ENCODE data around the gene POLR2J3.
"Not testable (repeated sequence)": the region's sequence is repeated elsewhere in the genome, so short reads cannot be mapped to it uniquely, and the experiment has no call there.

The POLR2J3 gene

GRCh38 chr7:102593637-102594334 lies 21.4 kb upstream of the POLR2J3 start:
- DNase-seq (ENCODE audit: low read depth); H3K4me3 ChIP-seq (ENCODE audit: control insufficient read depth, low read depth, low read length): not testable (repeated sequence)

- not testable (repeated sequence) for DNase-seq (ENCODE audit: low read depth); H3K4me3 ChIP-seq (ENCODE audit: control insufficient read depth, low read depth, low read length)
Measured at GRCh38 chr7:102592477-102593019, 20.2 kb upstream of the POLR2J3 start.

DNA sequence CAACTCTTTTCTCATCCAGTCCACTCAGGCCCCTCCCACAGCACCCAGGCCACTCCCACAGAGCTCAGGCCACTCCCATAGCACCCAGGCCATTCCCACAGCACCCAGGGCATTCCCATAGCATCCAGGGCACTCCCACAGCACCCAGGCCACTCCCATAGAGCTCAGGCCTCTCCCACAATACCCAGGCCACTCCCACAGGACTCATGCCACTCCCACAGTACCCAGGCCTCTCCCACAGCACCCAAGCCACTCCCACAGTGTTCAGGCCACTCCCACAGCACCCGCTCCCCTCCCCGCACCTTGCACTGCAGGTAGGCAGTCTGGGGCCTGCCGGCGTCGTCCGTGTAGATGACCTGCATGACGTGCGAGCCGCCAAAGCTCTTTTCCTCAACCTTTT lies 17.5 kb upstream of the POLR2J3 start:
- not testable (repeated sequence) for H3K4me3 ChIP-seq (ENCODE audit: control insufficient read depth, low read depth, low read length); DNase-seq (ENCODE audit: low read depth)

- not testable (repeated sequence) for H3K4me3 ChIP-seq (ENCODE audit: control insufficient read depth, low read depth, low read length); DNase-seq (ENCODE audit: low read depth)
Measured at GRCh38 chr7:102583495-102583894, 11.1 kb upstream of the POLR2J3 start.

DNA sequence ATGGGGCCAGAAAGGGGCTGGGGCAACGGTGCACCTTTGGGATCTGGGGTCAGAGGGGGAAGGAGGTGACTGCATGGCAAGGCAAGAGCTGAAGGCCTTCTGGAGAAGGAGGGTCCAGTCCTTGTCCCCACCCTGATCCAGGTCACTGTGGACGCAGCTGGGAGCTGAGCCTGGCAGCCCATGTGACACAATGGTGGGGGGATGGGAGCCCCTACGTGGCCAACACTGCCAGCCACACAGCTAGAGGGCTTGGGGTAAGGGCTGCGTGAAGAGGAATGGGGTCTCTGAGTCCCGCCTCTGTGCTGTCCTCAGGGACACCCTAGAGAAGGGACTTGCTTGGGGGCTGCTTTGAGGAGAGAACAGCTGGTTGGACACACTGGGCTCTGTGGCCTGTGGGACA lies 9.3 kb upstream of the POLR2J3 start:
- not testable (repeated sequence) for H3K4me3 ChIP-seq (ENCODE audit: control insufficient read depth, low read depth, low read length); DNase-seq (ENCODE audit: low read depth)

GRCh38 chr7:102578486-102578885 lies 6.1 kb upstream of the POLR2J3 start:
- not testable (repeated sequence) for H3K4me3 ChIP-seq (ENCODE audit: control insufficient read depth, low read depth, low read length); DNase-seq (ENCODE audit: low read depth)

GRCh38 chr7:102577315-102578240 lies 5.2 kb upstream of the POLR2J3 start:
- not testable (repeated sequence) for H3K4me3 ChIP-seq (ENCODE audit: control insufficient read depth, low read depth, low read length); DNase-seq (ENCODE audit: low read depth)

DNA sequence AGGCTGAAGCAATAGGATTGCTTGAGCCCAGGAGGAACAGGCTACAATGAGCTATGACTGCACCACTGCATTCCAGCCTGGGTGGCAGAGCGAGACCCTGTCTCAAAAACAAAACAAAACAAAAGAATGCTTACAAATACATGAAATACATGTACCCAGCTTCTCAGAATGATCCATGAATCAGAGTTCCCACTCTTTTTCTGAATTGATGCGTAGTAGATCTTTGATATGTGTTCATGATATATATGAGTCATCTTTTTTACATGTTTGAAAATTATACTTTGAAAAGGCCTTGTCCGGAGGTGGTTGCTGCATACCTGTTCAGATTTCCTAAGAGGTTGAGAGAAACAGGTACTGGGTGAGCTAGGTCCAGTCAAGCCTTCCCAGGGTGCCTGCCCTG lies 4.0 kb upstream of the POLR2J3 start:
- not testable (repeated sequence) for H3K4me3 ChIP-seq (ENCODE audit: control insufficient read depth, low read depth, low read length)

DNA sequence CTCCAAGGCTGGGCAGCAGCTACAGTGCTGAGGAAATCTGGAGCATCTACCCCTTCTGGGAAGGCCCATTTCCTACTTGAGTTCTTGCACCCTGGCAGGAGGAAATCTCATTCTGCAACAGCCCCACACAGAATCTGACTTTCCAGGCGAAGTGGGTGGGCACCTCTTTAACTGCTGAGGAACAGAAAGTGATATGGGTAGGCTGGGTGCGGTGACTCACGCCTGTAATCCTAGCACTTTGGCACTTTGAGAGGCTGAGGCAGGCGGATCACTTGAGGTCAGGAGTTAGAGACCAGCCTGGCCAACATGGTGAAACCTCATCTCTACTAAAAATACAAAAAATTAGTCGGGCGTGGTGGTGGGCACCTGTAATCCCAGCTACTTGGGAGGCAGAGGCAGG lies 2.2 kb upstream of the POLR2J3 start:
- not testable (repeated sequence) for H3K4me3 ChIP-seq (ENCODE audit: control insufficient read depth, low read depth, low read length); DNase-seq (ENCODE audit: low read depth)

More for the DNA sequence above, 4.0 kb upstream of the POLR2J3 start:
- DNase-seq (ENCODE audit: low read depth) = not testable (repeated sequence)

DNA sequence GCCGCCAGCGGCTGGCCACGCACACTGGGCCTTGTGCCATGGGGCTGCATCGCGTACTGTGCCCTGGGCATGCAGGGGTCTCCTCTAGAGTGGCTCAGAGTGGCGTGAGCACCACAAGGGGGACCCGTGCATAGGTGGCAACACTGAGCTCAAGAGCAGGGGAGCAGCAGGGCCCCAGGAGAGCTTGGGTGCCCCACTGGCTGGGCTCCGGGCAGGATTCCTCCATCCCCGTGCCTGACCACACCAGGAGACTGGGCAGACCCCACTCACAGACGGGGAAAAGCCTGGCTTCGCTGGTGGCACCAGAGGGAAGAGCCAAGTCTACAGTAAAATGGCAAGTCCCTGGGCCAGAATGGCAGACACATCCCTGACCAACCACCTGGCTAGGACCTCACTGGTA lies 3.8 kb downstream of the POLR2J3 start:
- not testable (repeated sequence) for H3K4me3 ChIP-seq (ENCODE audit: control insufficient read depth, low read depth, low read length); DNase-seq (ENCODE audit: low read depth)

DNA sequence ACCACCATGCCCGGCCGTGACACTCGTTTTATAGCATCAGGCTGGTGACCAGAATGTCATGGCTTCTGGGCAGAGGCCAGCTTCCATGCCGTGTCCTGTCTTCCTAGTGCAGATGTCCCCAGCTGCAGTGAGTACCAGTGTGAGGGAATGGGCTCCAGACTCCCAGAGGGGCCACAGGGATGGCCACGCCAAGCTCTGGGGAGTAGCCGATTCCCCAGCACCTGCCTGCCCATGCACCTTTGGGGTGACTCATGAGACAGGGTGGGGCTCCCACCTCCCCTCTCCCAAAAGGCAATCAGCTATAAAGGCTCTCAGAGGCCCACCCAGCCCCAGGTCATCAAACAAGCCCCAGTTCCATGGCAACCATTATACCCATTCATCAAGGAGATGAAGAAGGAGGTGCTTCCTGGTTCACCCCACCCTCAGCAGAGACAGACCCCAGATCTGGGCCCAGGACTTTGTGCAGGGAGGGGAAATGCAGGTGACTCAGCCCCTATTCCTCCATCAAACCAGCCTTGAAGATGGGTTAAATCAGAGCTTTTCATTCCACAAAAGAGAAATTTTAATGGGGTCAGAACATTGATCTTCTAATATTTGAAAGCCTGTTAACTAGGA lies 21.5 kb downstream of the POLR2J3 start, which contains the start of gene SPDYE2:
Gene SPDYE2 (plus strand): TSS at position 419 of the 615 bp plus-strand sequence. CDS start 2,030 bp downstream, outside the sequence.
- H3K4me3 ChIP-seq (ENCODE audit: control insufficient read depth, low read depth, low read length); DNase-seq (ENCODE audit: low read depth): not testable (repeated sequence)

DNA sequence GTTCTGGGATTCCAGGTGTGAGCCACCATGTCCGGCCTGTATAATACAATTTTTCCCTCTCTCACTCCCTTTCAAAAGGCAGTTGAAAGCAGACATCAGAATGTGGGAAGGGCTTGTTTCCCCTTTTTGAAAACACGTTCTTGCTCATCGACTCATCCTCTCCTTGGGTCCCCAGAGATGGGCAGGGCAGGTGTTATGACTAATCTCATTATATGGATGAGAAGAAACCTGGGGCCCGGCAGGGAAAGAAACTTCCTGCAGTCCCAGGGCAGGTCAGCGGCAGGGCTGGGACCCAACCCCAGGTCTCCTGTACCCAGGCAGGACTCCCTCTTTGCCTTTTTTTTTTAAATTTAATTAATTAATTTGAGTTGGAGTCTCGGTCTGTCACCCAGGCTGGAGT lies 26.0 kb downstream of the POLR2J3 start:
- not testable (repeated sequence) for H3K4me3 ChIP-seq (ENCODE audit: control insufficient read depth, low read depth, low read length); DNase-seq (ENCODE audit: low read depth)

GRCh38 chr7:102545288-102545687 lies 27.1 kb downstream of the POLR2J3 start:
- not testable (repeated sequence) for DNase-seq (ENCODE audit: low read depth); H3K4me3 ChIP-seq (ENCODE audit: control insufficient read depth, low read depth, low read length)

DNA sequence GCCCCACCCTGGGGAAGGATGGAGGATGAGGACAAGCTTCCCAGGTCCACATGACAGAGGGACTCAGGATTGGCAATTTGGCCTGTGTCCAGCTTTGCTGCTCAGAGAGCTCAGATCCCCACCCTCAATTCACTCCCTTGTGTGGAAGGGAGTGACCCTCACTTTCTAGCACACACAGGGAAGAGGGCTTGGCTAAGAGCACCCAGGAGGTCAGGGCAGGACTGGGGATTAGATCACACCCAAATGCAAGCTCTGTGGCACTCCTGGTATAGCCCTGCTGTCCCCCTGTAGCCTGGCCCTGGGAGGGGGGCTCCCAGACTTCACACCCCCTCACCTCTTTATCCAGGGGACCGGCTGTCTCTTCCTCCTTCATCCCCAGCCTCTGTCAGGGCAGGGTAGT lies 28.0 kb downstream of the POLR2J3 start:
- not testable (repeated sequence) for DNase-seq (ENCODE audit: low read depth); H3K4me3 ChIP-seq (ENCODE audit: control insufficient read depth, low read depth, low read length)

DNA sequence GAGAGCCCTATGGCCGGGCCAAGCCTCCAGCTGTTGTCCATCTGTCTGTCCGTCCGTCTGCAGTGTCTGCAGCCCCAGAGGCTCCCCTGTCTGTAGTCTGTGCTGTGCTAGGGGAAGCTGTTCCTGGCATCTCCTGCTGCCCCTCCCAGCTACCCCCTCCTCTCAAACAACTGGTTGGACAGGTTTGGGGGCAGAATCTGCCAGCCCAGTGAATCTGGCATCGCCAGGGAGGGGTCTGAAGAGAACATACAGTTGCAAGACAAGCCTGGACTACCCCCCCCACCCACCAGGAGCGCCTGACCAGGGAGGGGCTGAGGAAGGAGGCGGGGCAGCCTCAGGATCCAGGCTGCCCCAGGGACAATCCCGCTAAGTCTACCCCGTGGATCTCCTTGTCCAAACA lies 28.8 kb downstream of the POLR2J3 start, which contains the start of gene UPK3BL2:
Gene UPK3BL2 (minus strand): TSS at position 101 of the 400 bp plus-strand sequence. CDS start 60 bp downstream, at position 41.
- H3K4me3 ChIP-seq (ENCODE audit: control insufficient read depth, low read depth, low read length); DNase-seq (ENCODE audit: low read depth): not testable (repeated sequence)

- H3K4me3 ChIP-seq (ENCODE audit: control insufficient read depth, low read depth, low read length); DNase-seq (ENCODE audit: low read depth): not testable (repeated sequence)
Measured at GRCh38 chr7:102542771-102543170, 29.6 kb downstream of the POLR2J3 start.

DNA sequence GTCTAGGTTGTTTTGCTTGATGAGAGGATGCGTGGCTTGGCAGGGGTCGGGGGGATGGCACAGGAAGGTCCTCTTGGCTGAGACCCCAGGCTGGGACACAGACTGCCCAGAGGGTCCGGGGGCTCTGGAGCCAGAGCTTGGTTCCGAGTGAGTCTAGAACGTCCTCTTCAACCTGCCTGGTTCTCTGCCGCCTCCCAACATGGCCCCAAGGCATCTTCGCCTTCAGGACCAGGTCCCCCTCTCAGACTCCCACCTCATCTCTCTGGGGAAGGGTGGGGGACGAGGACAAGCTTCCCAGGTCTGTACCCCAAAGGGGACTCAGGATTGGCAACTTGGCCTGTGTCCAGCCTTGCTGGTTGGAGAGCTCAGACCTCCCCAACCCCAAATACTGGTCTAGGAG lies 30.3 kb downstream of the POLR2J3 start:
- H3K4me3 ChIP-seq (ENCODE audit: control insufficient read depth, low read depth, low read length); DNase-seq (ENCODE audit: low read depth): not testable (repeated sequence)

GRCh38 chr7:102540604-102541003 lies 31.8 kb downstream of the POLR2J3 start:
- DNase-seq (ENCODE audit: low read depth) = not testable (repeated sequence)

More at GRCh38 chr7:102540604-102541003, 31.8 kb downstream of the POLR2J3 start:
- not testable (repeated sequence) for H3K4me3 ChIP-seq (ENCODE audit: control insufficient read depth, low read depth, low read length)
